IPS DF 6.9 (cell line): ENCODE data around the gene LRRFIP2.
"Not testable (repeated sequence)": the region's sequence is repeated elsewhere in the genome, so short reads cannot be mapped to it uniquely, and the experiment has no call there.

Source experiments
- DNase-seq: peaks from one replicate; pipeline ENCODE4 v3.0.0-alpha.2; 2013; ENCODE audit warnings: low read depth, low spot score
- H3K27ac ChIP-seq: one replicate; pipeline ENCODE4 v1.5.1; 2013; ENCODE audit warnings: low read length, control low read depth
- H3K27me3 ChIP-seq: 2 replicates; pipeline ENCODE4 v1.6.1; 2013; ENCODE audit warnings: mild to moderate bottlenecking, low read length; ENCODE audit not compliant: control insufficient read depth, insufficient read depth
- H3K36me3 ChIP-seq: 2 replicates; pipeline ENCODE4 v1.6.1; 2013; ENCODE audit warnings: low read length; ENCODE audit not compliant: control insufficient read depth, insufficient read depth
- H3K4me1 ChIP-seq: 2 replicates; pipeline ENCODE4 v1.6.1; 2013; ENCODE audit warnings: low read length; ENCODE audit not compliant: control insufficient read depth, insufficient read depth
- H3K4me3 ChIP-seq: 2 replicates; pipeline ENCODE4 v1.5.1; 2013; ENCODE audit warnings: mild to moderate bottlenecking, low read length
- H3K9me3 ChIP-seq: 2 replicates; pipeline ENCODE4 v1.6.1; 2013; ENCODE audit warnings: low read length, inconsistent platforms; ENCODE audit not compliant: control insufficient read depth, insufficient read depth
- WGBS: extraction: QIAGEN DNeasy Blood & Tissue Kit; methylation state at CpG from one replicate; pipeline ENCODE4 v1.1.7; 2013; ENCODE audit warnings: mixed read lengths, missing lambda C conversion rate; ENCODE audit not compliant: insufficient read length, insufficient coverage; 5-methylcytosine and 5-hydroxymethylcytosine counted together

Gene LRRFIP2

GRCh38 chr3:37210230-37210629 is 35.8 kb upstream of the LRRFIP2 start:
- DNase-seq = no peak

GRCh38 chr3:37208576-37208975 is 34.2 kb upstream of the LRRFIP2 start:
- H3K36me3 ChIP-seq, H3K4me1 ChIP-seq, H3K9me3 ChIP-seq, H3K27ac ChIP-seq, DNase-seq, H3K27me3 ChIP-seq, H3K4me3 ChIP-seq: not testable (repeated sequence)
- no CpG with 5 or more reads among the region's 3 CpGs for WGBS

More at GRCh38 chr3:37210230-37210629, 35.8 kb upstream of the LRRFIP2 start:
- H3K9me3 ChIP-seq = no peaks in the 10 kb centered on the region
- no peaks in the 10 kb centered on the region for H3K4me1 ChIP-seq
- H3K27ac ChIP-seq = no peak overlapping the region
- WGBS = no CpG with 5 or more reads among the region's 4 CpGs
- no peak overlapping the region for H3K4me3 ChIP-seq
- H3K36me3 ChIP-seq = no peaks in the 10 kb centered on the region
- H3K27me3 ChIP-seq = no peaks in the 10 kb centered on the region

- not testable (repeated sequence) for H3K27me3 ChIP-seq, H3K4me1 ChIP-seq, H3K27ac ChIP-seq, H3K9me3 ChIP-seq, H3K4me3 ChIP-seq, DNase-seq, H3K36me3 ChIP-seq
- WGBS = no CpG with 5 or more reads among the region's 3 CpGs
Observed at GRCh38 chr3:37208008-37208407, 33.6 kb upstream of the LRRFIP2 start.

- DNase-seq, H3K36me3 ChIP-seq, H3K4me1 ChIP-seq, H3K27ac ChIP-seq, H3K27me3 ChIP-seq, H3K9me3 ChIP-seq, H3K4me3 ChIP-seq: not testable (repeated sequence)
- no CpG with 5 or more reads among the region's 4 CpGs for WGBS
Observed at GRCh38 chr3:37206041-37206440, 31.7 kb upstream of the LRRFIP2 start.

- DNase-seq = no peak
- no peaks in the 10 kb centered on the region for H3K4me1 ChIP-seq
- H3K9me3 ChIP-seq = no peaks in the 10 kb centered on the region
- H3K36me3 ChIP-seq = no peaks in the 10 kb centered on the region
- H3K27ac ChIP-seq = no peak overlapping the region
- no CpG with 5 or more reads among the region's 3 CpGs for WGBS
- no peak overlapping the region for H3K4me3 ChIP-seq
- no peaks in the 10 kb centered on the region for H3K27me3 ChIP-seq
Observed at GRCh38 chr3:37204314-37204713, 29.9 kb upstream of the LRRFIP2 start.

GRCh38 chr3:37202035-37202434 is 27.7 kb upstream of the LRRFIP2 start:
- WGBS = no CpG with 5 or more reads among the region's 3 CpGs
- Histone ChIP-seq H3K4me3 (no peak overlapping the region), H3K4me1 (no peaks in the 10 kb centered on the region), H3K9me3 (no peaks in the 10 kb centered on the region), H3K27me3 (no peaks in the 10 kb centered on the region), H3K36me3 (no peaks in the 10 kb centered on the region), H3K27ac (no peak overlapping the region)
- DNase-seq = no peak

- H3K36me3 ChIP-seq = no peaks in the 10 kb centered on the region
- H3K9me3 ChIP-seq = no peaks in the 10 kb centered on the region
- H3K4me1 ChIP-seq = no peaks in the 10 kb centered on the region
- no peak overlapping the region for H3K4me3 ChIP-seq
- H3K27me3 ChIP-seq = no peaks in the 10 kb centered on the region
- no CpG with 5 or more reads among the region's 4 CpGs for WGBS
- DNase-seq = no peak
- H3K27ac ChIP-seq = no peak overlapping the region
Observed at GRCh38 chr3:37200141-37200540, 25.8 kb upstream of the LRRFIP2 start.

GRCh38 chr3:37198996-37199395 is 24.6 kb upstream of the LRRFIP2 start:
- Histone ChIP-seq H3K27ac (no peak overlapping the region), H3K27me3 (no peaks in the 10 kb centered on the region), H3K9me3 (no peaks in the 10 kb centered on the region), H3K36me3 (no peaks in the 10 kb centered on the region), H3K4me1 (no peaks in the 10 kb centered on the region), H3K4me3 (no peak overlapping the region)
- no peak for DNase-seq
- no CpG with 5 or more reads among the region's 2 CpGs for WGBS

- no peaks in the 10 kb centered on the region for H3K27me3 ChIP-seq
- H3K4me1 ChIP-seq = no peaks in the 10 kb centered on the region
- H3K36me3 ChIP-seq = no peaks in the 10 kb centered on the region
- no peak for DNase-seq
- WGBS = no CpG with 5 or more reads among the region's 2 CpGs
- no peak overlapping the region for H3K27ac ChIP-seq
- H3K9me3 ChIP-seq = no peaks in the 10 kb centered on the region
- no peak overlapping the region for H3K4me3 ChIP-seq
Observed at GRCh38 chr3:37198547-37198946, 24.2 kb upstream of the LRRFIP2 start.

GRCh38 chr3:37197810-37198371 is 23.5 kb upstream of the LRRFIP2 start:
- no peak overlapping the region for H3K27ac ChIP-seq

GRCh38 chr3:37194533-37194932 is 20.2 kb upstream of the LRRFIP2 start:
- no CpG with 5 or more reads among the region's 5 CpGs for WGBS
- H3K27me3 ChIP-seq = no peaks in the 10 kb centered on the region
- no peak overlapping the region for H3K4me3 ChIP-seq
- no peaks in the 10 kb centered on the region for H3K9me3 ChIP-seq
- no peak for DNase-seq
- no peaks in the 10 kb centered on the region for H3K4me1 ChIP-seq
- H3K36me3 ChIP-seq = no peaks in the 10 kb centered on the region
- no peak overlapping the region for H3K27ac ChIP-seq

More at GRCh38 chr3:37197810-37198371, 23.5 kb upstream of the LRRFIP2 start:
- Histone ChIP-seq H3K36me3 (no peaks in the 10 kb centered on the region), H3K9me3 (no peaks in the 10 kb centered on the region), H3K4me3 (no peak overlapping the region), H3K4me1 (no peaks in the 10 kb centered on the region), H3K27me3 (no peaks in the 10 kb centered on the region)
- DNase-seq = no peak
- no CpG with 5 or more reads among the region's 2 CpGs for WGBS
